Inferior parietal cortex (tissue), 1 donor: ENCODE measurements around the gene SCCPDH.

Experiments used
- DNase-seq: peaks from one replicate; pipeline ENCODE4 v3.0.0-alpha.2; 2016; ENCODE audit errors: extremely low spot score

Gene SCCPDH

DNA sequence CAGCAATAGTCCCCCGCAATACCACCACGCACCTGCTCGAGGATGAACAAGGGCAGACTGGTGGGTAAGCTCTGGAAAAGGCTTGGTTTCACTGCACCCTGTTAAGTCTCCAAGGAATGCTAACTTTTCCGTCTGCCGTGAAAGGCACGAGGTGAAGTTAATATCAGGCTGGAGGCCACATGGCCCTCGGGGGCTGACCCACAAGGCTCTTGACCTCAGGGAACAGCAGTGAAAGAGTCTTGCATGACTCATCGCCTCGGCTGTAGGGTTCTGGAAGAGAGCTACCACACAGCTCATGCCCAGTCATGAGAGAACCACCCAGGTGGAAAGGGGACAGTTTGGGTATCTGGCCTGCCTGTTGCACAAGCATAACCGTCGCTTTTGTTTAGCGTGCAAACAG, 24.7 kb downstream of the SCCPDH start:
- DNase-seq: no peak

GRCh38 chr1:246750752-246751151, 26.5 kb downstream of the SCCPDH start:
- DNase-seq: no peak

DNA sequence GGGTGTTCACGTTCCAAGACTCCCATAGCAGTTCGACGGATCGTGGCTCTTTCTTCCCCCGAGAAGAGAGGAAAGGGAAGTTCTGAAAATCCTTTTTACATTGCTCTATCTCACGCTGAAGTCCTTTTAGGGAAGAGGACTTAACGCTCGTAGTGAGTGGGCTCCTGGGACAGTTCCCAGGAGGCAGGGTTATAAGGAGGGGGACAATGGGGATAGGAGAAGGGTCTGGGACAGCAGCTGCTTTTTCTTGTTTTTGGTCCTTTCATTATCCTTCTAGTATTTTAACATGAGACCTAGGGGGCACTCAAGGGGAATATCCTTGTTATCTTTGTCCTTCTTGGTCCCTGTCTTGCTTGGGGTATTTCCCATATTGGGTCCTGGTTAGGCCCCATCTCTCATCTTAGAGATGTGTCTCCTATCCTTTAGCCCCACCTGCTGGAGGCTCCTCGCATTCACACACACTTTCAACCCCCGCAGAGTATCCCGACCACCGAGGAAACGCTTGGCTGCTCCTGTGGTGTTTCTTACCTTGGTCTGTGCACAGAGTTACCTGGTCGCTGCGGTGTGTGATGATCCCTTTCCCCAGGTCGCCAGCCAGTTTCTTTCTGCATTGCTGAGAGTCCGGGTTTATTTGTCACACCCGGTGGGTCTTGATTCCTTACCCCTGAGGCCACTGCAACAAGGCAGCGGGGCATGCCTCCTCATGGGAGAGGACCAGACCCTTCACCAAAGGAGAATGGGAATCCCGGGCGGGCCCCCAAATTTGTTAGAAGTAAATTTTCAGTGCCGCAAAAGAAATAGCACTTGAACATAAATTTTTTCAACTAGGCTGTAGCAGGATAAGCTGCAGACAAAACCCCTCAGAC, 29.7 kb downstream of the SCCPDH start:
- DNase-seq: peak; percentile 77

- DNase-seq: no peak
These were observed 31.2 kb downstream of the SCCPDH start for GRCh38 chr1:246755419-246755818.

DNA sequence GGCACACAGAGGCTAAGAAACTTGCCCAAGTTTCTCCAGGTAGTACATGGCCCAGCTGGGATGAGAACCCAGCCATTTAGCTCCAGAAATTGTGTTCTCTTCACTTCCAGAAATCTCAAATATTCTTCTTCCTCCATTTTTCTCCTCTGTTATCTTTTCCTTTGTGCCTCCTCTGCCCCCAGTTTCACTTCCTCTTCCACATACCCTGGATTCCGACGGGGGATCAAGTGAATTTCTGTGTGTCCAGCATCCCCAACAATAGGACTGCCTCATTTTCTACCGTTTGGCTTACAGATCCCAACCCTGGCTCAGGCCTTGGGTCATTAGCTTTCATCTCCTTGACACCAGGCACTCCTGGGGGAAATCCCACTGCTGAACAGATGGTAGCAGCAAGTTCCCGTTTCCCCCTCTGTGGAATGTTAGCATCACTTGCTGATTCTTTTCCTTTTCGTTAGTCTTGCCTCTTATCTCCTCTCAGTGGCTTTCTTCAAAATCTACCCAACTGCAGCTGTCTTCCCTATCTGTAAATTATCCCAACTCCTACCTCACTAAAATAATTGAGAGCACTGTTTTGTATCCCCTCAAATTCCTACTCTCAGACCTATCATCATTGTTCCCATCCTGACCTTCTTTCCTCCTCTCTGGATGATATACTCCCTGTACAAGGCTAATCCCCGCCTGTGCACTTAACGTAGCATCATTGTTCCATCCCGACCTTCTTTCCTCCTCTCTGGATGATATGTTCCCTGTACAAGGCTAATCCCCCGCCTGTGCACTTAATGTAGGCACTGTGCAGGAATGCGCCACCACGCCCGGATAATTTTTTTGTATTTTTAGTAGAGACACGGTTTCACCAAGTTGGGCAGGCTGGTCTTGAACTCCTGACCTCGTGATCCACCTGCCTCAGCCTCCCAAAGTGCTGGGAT, 36.5 kb downstream of the SCCPDH start:
- no peak for DNase-seq

GRCh38 chr1:246761396-246761795, 37.2 kb downstream of the SCCPDH start:
- no peak for DNase-seq

DNA sequence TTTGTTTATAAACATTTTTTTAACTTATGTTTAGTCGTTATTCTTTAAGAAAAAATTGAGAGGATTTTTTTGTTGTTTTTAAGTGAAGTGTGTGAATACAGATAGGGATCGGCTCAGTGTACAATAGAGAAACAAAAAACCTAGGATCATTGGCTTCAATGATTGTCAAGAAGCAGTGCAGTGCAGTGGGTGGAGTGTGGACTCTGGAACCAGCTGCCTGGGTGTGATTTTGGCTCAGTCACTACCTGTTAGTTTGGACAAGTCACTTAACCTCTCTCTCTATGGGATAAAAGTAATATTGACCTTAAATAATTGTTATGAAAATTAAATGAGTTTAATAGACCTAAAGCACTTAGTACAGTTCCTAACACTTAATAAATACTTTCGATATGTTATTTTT, 41.3 kb downstream of the SCCPDH start:
- no peak for DNase-seq

DNA sequence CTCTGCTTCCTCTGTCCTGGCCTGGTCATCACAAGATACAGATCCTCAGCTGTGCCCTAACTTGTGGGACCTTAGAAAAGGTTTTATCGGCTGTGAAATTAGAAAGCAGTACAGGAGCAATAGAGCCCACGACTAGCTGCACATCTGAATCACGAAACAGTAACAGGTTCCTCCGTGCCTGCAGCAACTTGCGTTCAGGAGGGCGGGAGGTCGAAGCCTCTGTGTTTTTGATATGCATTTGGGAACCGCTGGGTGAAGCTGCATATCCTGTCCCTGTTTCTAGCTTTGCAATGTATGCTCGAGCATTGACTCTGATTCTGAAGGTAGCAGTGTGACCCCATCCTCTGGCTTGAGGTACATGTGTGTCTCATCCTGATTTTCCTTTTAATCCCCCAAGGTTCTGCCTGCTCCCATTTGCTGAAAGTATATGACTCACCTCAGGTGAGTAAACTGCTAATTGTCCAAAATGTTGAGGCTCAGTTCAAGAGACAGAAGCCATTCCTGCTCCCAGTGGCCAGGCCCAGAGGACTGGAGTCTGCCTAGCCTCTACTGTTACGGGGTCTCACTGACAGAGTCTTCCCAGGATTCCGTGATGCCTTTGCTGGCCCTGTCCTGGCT, 44.3 kb downstream of the SCCPDH start:
- DNase-seq: no peak

DNA sequence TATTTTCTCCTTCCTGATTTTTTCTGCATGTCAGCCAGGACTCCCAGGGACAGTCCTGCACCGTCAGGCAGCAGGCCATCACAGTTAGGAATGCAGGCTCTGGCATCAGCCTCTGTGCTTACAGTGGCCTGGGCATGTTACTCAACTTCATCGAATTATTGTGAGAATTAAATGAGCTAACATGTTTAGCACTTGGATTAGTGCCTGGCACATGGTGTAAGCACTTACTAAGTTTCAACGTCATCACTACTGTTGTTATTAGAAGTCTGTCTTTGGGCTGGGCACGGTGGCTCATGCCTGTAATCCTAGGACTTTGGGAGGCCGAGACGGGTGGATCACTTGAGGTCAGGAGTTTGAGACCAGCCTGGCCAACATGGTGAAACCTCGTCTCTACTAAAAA, 45.1 kb downstream of the SCCPDH start:
- no peak for DNase-seq

DNA sequence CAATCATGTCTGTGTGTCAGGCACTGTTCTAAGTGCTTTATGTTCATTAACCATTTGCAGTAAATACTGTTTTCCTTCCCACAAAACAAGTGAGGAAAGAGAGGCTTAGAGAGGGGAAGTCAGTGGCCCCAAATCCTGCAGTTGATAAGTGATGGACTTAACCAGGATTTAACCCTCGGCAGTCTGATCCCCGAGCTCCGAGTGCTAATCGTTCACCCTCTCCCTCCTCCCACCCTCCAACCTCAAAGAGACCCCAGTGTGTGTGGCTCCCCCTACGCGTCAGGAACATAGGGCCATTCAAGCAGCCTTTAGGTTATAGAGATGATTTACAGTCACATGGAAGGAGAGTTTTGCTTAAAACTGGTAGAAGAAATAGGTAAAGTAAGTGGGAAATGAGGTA, 47.2 kb downstream of the SCCPDH start:
- DNase-seq: no peak

DNA sequence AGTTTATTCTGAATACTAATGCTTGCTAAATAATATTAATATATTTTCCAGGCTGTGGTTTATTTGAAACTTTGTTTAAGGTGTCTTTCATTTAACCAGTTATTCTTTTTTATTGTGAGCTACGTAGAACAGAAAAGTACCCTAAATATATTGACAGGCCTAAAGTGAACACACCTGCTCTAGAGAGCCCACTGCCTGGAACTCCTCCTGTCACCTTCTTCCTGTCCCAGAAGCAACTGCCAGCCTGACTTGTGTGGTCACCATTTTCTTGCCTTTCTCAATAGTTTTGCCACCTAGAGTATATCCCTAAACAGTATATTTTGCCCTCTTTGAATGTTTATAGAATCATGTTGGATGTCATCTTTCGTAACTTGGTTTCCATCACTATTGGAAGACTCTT, 48.5 kb downstream of the SCCPDH start:
- no peak for DNase-seq

DNA sequence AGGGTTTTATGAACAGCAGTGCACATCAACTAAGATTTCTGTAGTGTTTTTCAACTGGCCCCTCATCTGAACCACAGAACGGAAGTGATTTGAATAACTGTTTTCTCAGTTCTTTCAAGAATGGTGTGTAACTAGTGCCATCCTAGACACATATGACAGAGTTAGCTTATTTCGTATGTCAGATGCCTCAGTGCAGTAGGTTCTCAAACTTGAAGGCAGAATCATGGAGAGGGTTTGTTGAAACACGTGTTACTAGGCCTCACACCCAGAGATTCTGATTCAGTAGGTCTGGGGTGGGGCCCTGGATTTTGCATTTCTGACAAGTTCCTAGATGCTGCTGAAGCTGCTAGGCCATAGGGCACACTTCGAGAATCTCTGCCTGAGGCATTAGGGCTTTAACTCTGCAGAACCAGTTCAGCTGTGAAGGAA, 49.0 kb downstream of the SCCPDH start:
- no peak for DNase-seq

- no peak for DNase-seq
These were observed 51.5 kb downstream of the SCCPDH start for GRCh38 chr1:246775531-246776385.

DNA sequence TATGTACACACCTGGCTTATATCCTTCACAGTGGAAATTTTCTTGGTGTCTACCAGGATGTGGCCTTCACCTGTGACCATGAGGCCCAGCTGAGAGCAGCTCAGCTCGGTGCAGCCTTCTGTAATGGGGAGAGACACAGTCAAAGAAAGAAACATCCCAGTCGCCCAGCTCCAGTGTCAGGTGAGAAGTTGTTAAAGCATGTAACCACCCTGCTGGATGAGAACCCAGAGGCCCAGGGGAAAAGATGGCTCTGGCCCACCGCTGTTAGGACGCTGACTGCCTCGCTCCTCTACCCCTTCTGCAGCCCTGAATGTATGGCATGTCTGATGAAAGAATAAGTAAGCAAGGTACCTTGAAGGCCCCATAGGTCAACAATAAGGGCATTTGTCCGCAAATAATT, 52.7 kb downstream of the SCCPDH start:
- no peak for DNase-seq

GRCh38 chr1:246778663-246779062, 54.5 kb downstream of the SCCPDH start:
- no peak for DNase-seq

GRCh38 chr1:246779561-246780175, 55.5 kb downstream of the SCCPDH start:
- DNase-seq: no peak

- DNase-seq: no peak
These were observed 56.1 kb downstream of the SCCPDH start for GRCh38 chr1:246780264-246780663.

DNA sequence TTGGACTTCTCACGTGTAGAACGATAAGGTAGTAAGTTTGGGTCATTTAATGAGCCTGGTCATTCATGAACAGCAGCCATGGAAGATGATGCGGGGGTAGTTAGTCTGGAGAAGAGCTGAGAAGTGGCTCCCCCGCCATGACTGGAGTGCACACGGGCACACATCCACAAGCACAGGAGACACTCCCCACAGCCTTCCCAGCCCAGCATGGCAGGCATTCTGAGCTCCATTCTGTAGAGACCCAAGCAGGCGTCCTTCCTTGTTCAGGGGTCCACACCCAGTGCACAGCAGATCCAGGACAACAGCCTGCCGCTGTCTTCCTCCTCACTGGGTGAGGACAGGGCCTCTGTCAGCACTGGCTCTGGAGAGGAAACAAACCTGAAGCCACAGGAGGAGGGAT, 57.0 kb downstream of the SCCPDH start:
- DNase-seq: no peak

GRCh38 chr1:246782120-246782900, 58.1 kb downstream of the SCCPDH start:
- DNase-seq: no peak
